OCI-LY7 (cell line): ENCODE data around the gene BRIP1. TPM values are rescaled to one million over a fixed set of nuclear protein-coding genes. Genes with fewer than 3 reads are reported as not detected.
"Not testable (repeated sequence)": the region's sequence is repeated elsewhere in the genome, so short reads cannot be mapped to it uniquely, and the experiment has no call there.

Source experiments
- BruUV-seq: library from RNA; stranded (reverse); fragments of 400-500 nt; replicated peaks from 2 replicates; lab custom pipeline; 2021; lab: Mats Ljungman, UMichigan
- CTCF ChIA-PET: fragments of 300-600 bp; sonication (Branson Sonifier 250); formaldehyde crosslinking; loops from one replicate; lab custom pipeline; 2022; ENCODE audit warnings: antibody characterized with exemption; ENCODE audit not compliant: unreplicated experiment; lab: Charles Lee
- POLR2A ChIA-PET: fragments of 300-600 bp; sonication (Branson Sonifier 250); formaldehyde crosslinking; loops from one replicate; lab custom pipeline; 2022; ENCODE audit warnings: antibody characterized with exemption; lab: Charles Lee
- DNase-seq: peaks from one replicate; pipeline ENCODE4 v3.0.0-alpha.2; 2015; ENCODE audit warnings: low spot score
- H2AFZ ChIP-seq: fragments of 200-600 bp; sonication (generic), shearing (Covaris generic); 2 replicates; pipeline ENCODE4 v1.6.1; 2014; ENCODE audit warnings: mild to moderate bottlenecking, antibody characterized with exemption, low read length, moderate library complexity
- H3K27ac ChIP-seq: fragments of 200-600 bp; sonication (generic); 2 replicates; pipeline ENCODE4 v1.5.1; 2014; ENCODE audit warnings: mixed run types, low read depth, mild to moderate bottlenecking, moderate library complexity, low read length, inconsistent platforms; ENCODE audit not compliant: poor library complexity, severe bottlenecking
- H3K36me3 ChIP-seq: fragments of 200-600 bp; sonication (generic); 2 replicates; pipeline ENCODE4 v1.6.1; 2014; ENCODE audit warnings: mild to moderate bottlenecking, antibody characterized with exemption, low read length, moderate library complexity, mixed read lengths; ENCODE audit not compliant: insufficient read depth
- H3K4me1 ChIP-seq: fragments of 200-600 bp; sonication (generic); 2 replicates; pipeline ENCODE4 v1.5.1; 2014; ENCODE audit warnings: mild to moderate bottlenecking, low read length; ENCODE audit not compliant: insufficient read depth, poor library complexity, severe bottlenecking
- H3K4me2 ChIP-seq: fragments of 200-600 bp; sonication (generic); 2 replicates; pipeline ENCODE4 v1.6.1; 2014; ENCODE audit warnings: mild to moderate bottlenecking, low read length
- H3K4me3 ChIP-seq: fragments of 200-600 bp; sonication (generic); 2 replicates; pipeline ENCODE4 v1.5.1; 2014; ENCODE audit warnings: mild to moderate bottlenecking, low read depth, low read length; ENCODE audit not compliant: poor library complexity, severe bottlenecking
- H3K79me2 ChIP-seq: fragments of 200-600 bp; sonication (generic); 2 replicates; pipeline ENCODE4 v1.6.1; 2016; ENCODE audit warnings: low read depth, mild to moderate bottlenecking, low read length, moderate library complexity, mixed read lengths; ENCODE audit not compliant: insufficient read depth
- H3K9me2 ChIP-seq: fragments of 200-600 bp; sonication (generic); 2 replicates; pipeline ENCODE4 v1.6.1; 2016; ENCODE audit warnings: mild to moderate bottlenecking, low read length, mixed read lengths; ENCODE audit not compliant: insufficient read depth
- H3K9me3 ChIP-seq: fragments of 200-600 bp; sonication (generic); 2 replicates; pipeline ENCODE4 v1.6.1; 2014; ENCODE audit warnings: mild to moderate bottlenecking, mixed run types, low read length, mixed read lengths
- H4K20me1 ChIP-seq: fragments of 200-600 bp; sonication (generic); 2 replicates; pipeline ENCODE4 v1.6.1; 2014; ENCODE audit warnings: mild to moderate bottlenecking, antibody characterized with exemption, low read length, moderate library complexity, mixed read lengths; ENCODE audit not compliant: insufficient read depth
- EZH2phosphoT487 ChIP-seq: fragments of 200-600 bp; sonication (generic); IDR thresholded peaks from 2 replicates; pipeline ENCODE4 v1.6.1; 2018; ENCODE audit warnings: low read depth, borderline replicate concordance, mild to moderate bottlenecking, mixed run types, antibody characterized with exemption, low read length, moderate library complexity, mixed read lengths
- intact Hi-C: fragments of 100-400 bp; cut with micrococcal nuclease; formaldehyde crosslinking; loops from one replicate; pipeline ENCODE4 v1.10.0; 2022; ENCODE audit not compliant: unreplicated experiment
- total RNA-seq, 2 experiments: library from RNA; depleted of rRNA in 1 of 2; stranded (reverse); fragments of >200 nt in 1 of 2; shearing (Covaris generic) in 1 of 2; gene quantifications; 2 replicates each; pipeline ENCODE4 v1.2.3, GENCODE V29; 2014 to 2022
- TF ChIP-seq, protein P1 (sequence below): fragments of 200-600 bp; sonication (generic); conservative IDR thresholded peaks from 2 replicates; pipeline ENCODE4 v1.5.1; 2014; ENCODE audit warnings: mild to moderate bottlenecking, antibody characterized with exemption, low read length, moderate library complexity, mixed read lengths

BRIP1 gene
- total RNA-seq, 2 experiments from 2014 or later: 32.5 to 33.8 TPM

DNA sequence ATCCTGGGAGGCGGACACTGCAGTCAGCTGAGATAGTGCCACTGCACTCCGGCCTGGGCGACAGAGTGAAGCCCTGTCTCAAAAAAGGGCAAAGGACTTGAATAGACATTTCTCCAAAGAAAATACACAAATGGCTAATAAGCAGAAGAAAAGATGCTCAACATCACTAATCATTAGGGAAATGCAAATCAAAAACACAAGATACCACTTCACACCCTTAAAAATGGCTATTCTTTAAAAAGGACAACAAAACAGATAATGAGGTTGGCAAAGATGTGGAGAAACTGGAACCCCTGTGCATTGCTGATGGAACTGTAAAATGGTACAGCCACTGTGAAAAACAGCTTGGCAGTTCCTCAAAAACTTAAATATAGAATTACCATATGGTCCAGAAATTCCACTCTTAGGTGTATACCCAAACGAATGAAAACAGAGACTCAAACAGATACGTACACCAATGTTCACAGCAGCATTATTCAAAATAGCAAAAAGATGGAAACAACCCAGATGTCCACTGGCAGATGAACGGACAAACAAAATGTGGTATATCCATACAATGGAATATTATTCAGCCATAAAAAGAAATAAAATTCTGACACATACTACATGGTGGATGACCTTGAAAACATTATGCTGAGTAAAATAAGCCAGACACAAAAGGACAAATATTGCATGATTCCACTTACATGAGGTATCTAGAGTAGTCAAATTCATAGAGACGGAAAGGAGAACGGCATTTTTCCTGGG, 35.5 kb downstream of the BRIP1 start:
- H4K20me1 ChIP-seq: no peaks in the 10 kb centered on the region
- H3K4me3 ChIP-seq: no peak overlapping the region
- no peak for DNase-seq
- H3K79me2 ChIP-seq: peaks cover 4% of the 10 kb centered on the region; the same call in 1 of the 2 replicates
- ChIA-PET POLR2A (interaction anchor here (1.5 kb wide), 1 partner anchor 12 kb away, joined by 4 read pairs; no protein-coding TSS in a partner anchor), CTCF (no interaction called here)
- intact Hi-C loops: no loop called here
- no peak overlapping the region for H2AFZ ChIP-seq
- TF ChIP-seq, protein P1, sequence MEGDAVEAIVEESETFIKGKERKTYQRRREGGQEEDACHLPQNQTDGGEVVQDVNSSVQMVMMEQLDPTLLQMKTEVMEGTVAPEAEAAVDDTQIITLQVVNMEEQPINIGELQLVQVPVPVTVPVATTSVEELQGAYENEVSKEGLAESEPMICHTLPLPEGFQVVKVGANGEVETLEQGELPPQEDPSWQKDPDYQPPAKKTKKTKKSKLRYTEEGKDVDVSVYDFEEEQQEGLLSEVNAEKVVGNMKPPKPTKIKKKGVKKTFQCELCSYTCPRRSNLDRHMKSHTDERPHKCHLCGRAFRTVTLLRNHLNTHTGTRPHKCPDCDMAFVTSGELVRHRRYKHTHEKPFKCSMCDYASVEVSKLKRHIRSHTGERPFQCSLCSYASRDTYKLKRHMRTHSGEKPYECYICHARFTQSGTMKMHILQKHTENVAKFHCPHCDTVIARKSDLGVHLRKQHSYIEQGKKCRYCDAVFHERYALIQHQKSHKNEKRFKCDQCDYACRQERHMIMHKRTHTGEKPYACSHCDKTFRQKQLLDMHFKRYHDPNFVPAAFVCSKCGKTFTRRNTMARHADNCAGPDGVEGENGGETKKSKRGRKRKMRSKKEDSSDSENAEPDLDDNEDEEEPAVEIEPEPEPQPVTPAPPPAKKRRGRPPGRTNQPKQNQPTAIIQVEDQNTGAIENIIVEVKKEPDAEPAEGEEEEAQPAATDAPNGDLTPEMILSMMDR: no peak
- no peak for TF ChIP-seq EZH2phosphoT487
- no TSS peak for BruUV-seq
- H3K36me3 ChIP-seq: peaks cover 83% of the 10 kb centered on the region
- H3K4me1 ChIP-seq: no peaks in the 10 kb centered on the region
- peaks cover 19% of the 10 kb centered on the region; the same call in 1 of the 2 replicates for H3K9me3 ChIP-seq
- H3K4me2 ChIP-seq: no peak overlapping the region
- no peak overlapping the region for H3K27ac ChIP-seq
- no peaks in the 10 kb centered on the region for H3K9me2 ChIP-seq

DNA sequence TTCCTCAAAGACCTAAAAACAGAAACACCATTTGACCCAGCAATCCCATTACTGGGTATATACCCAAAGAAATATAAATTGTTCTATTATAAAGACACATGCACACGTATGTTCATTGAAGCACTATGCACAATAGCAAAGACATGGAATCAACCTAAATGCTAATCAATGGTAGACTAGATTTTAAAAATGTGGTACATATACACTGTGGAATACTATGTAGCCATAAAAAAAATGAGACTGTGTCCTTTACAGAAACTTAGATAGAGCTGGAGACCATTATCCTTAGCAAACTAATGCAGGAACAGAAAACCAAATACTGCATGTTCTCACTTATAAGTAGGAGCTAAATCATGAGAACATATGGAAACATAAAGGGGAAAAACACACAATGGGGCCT, 36.5 kb downstream of the BRIP1 start:
- POLR2A ChIA-PET, BruUV-seq, H3K79me2 ChIP-seq: not testable (repeated sequence)

DNA sequence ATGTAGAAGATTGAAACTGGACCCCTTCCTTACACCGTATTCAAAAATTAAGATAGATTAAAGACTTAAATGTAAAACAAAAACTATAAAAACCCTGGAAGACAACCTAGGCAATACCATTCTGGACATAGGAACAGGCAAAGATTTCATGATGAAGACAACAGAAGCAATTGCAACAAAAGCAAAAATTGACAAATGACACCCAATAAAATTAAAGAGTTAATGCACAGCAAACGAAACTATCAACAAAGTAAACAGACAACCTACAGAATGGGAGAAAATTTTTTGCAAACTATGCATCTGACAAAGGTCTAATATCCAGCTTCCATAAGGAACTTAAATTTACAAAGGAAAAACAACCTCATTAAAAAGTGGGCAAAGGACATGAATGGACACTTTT, 37.1 kb downstream of the BRIP1 start:
- Histone ChIP-seq H3K36me3 (peaks cover 89% of the 10 kb centered on the region), H3K9me3 (peaks cover 25% of the 10 kb centered on the region)
- H3K4me2 ChIP-seq, intact Hi-C loops, DNase-seq, H3K4me1 ChIP-seq, BruUV-seq, H2AFZ ChIP-seq, H4K20me1 ChIP-seq, H3K79me2 ChIP-seq, H3K27ac ChIP-seq, H3K4me3 ChIP-seq, H3K9me2 ChIP-seq, CTCF ChIA-PET: not testable (repeated sequence)
- POLR2A ChIA-PET: interaction anchor here (0.6 to 0.7 kb wide), 2 partner anchors 13 to 27 kb away, joined by 3 to 5 read pairs; no protein-coding TSS in a partner anchor

More for the DNA sequence above, 36.5 kb downstream of the BRIP1 start:
- H3K4me1 ChIP-seq, H3K9me2 ChIP-seq, DNase-seq, H2AFZ ChIP-seq, intact Hi-C loops, H4K20me1 ChIP-seq, H3K4me2 ChIP-seq, H3K27ac ChIP-seq, H3K4me3 ChIP-seq, CTCF ChIA-PET: not testable (repeated sequence)
- Histone ChIP-seq H3K36me3 (peaks cover 88% of the 10 kb centered on the region), H3K9me3 (peaks cover 21% of the 10 kb centered on the region)
